ENCODE measurements around the gene COLGALT1.

Gene COLGALT1

GRCh38 chr19:17625043-17625442 lies 69.6 kb downstream of the COLGALT1 start:
- DNase-seq = no peak

DNA sequence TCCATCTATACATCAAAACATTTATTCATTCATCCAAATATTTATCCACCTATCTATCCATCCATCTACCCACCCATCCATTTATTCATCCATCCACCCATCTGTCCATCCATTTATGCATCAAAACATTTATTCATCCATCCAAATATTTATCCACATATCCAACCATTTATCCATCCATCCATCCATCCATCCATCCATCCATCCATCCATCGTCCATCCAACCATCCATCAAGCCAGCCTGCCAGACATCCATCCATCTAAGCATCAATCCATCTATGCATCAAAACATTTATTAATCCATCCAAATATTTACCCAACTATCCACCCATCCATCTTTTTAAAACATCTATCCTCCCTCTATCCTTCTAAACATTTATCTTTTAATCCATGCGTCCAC lies 70.5 kb downstream of the COLGALT1 start:
- no peak for DNase-seq

DNA sequence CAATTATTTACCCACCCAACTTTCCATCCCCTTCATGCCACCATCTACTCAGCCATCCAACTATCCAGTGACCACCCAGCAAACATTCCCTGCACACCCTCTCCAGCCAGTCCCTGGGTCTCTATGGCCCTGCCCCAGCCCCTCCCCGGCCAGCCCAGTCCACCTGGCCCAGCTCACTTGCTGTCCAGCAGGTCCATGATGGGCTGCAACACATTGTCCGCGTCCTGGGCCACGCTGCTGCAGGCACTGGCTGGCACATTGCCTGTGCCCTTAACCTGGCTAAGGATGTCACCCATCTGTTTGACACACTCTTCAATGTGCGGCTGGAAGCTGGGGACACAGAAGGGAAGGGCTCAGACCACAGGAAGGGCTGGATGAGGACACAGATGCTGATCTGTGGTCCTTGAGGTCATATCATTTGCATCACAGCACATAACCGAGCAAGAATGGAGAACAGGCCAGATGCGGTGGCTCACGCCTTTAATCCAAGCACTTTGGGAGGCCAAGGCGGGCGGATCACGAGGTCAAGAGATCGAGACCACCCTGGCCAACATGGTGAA lies 71.1 kb downstream of the COLGALT1 start:
- no peak for DNase-seq

DNA sequence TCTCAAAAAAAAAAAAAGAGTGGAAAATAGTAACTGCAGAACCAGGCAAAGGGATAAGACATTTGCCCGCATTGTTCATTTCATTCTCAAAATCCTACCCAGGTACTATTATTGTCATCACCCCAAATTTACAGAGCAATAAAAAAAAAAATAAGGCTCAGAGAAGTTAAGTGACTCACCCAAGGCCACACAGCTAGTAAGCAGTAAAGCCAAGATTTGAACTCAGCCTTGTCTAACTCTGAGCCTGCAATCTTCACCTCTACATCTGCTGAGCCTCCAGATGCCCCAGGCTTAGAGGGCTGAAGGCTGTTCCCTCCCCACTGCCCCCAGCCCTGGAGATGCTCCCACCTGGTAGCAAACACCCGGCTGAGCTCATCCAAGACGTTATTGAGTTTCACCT lies 71.7 kb downstream of the COLGALT1 start:
- no peak for DNase-seq

DNA sequence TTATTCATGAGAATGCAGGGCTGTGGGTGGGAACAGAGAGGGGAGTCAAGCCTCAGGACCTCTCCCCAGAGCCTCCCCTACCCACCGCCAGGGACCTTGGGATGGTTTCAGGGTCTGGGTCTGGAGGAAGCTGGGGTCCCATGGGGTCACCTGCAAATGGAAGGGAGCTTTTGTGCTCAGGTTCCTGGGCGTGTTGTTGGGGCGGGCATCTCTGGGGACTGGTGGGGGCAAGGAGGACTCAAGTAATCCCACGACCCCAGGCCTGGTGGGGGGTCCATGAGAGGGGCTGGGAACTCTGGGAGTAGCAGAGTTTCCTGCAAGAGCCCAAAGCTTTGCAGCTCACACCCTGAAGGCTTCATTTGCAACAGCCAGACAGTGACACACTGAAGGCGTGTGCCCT lies 72.5 kb downstream of the COLGALT1 start:
- DNase-seq = no peak

DNA sequence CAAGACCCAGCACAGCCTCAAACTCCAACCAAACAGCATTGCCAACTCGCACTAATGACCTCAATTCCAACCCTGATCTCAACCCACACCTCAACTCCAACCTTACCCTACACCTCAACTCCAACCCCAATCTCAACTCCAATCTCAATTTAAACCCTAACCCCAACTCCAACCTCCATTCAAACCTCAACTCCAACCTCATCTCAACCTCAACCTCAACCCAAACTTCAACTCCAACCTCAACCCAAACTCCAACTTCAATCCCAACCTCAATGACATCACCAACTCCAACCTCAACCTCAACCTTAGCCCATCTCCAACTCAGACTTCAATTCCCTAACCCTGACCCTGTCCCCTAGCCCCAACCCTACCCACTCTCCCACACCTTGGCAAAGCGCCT lies 74.3 kb downstream of the COLGALT1 start:
- no peak for DNase-seq

- DNase-seq = no peak
Observed at GRCh38 chr19:17632577-17632976, 77.1 kb downstream of the COLGALT1 start.
